Measurements from ENCODE around the gene RNF215.

DNA sequence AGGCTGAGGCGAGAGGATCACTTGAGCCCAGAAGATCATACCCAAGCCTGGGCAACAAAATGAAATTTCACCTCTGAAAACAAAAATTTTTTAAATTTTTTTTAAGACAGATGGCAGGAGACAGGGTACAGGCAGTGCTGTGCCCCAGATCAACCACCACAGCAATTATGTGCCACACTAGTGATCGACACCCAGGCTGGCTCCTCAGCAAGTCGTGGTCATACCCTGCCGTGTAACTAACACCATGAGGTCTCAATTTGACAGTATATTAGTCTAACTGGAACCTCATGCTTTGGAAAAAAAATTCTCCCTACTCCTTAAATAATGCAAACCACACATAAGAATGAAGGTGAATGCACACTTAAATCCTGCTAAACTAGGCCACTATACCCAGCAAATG lies 38.8 kb downstream of the RNF215 start:
- no peak for TF ChIP-seq POLR2A (IDR thresholded peaks at IDR 0.05)
- TF ChIP-seq, protein P1, sequence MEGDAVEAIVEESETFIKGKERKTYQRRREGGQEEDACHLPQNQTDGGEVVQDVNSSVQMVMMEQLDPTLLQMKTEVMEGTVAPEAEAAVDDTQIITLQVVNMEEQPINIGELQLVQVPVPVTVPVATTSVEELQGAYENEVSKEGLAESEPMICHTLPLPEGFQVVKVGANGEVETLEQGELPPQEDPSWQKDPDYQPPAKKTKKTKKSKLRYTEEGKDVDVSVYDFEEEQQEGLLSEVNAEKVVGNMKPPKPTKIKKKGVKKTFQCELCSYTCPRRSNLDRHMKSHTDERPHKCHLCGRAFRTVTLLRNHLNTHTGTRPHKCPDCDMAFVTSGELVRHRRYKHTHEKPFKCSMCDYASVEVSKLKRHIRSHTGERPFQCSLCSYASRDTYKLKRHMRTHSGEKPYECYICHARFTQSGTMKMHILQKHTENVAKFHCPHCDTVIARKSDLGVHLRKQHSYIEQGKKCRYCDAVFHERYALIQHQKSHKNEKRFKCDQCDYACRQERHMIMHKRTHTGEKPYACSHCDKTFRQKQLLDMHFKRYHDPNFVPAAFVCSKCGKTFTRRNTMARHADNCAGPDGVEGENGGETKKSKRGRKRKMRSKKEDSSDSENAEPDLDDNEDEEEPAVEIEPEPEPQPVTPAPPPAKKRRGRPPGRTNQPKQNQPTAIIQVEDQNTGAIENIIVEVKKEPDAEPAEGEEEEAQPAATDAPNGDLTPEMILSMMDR (IDR thresholded peaks at IDR 0.05): no peak
